ENCODE data around the gene ONECUT3. TPM values are rescaled to one million over a fixed set of nuclear protein-coding genes. Genes with fewer than 3 reads are reported as not detected.

Gene ONECUT3
- total RNA-seq, 1 donor from 2014 or later: not detected

DNA sequence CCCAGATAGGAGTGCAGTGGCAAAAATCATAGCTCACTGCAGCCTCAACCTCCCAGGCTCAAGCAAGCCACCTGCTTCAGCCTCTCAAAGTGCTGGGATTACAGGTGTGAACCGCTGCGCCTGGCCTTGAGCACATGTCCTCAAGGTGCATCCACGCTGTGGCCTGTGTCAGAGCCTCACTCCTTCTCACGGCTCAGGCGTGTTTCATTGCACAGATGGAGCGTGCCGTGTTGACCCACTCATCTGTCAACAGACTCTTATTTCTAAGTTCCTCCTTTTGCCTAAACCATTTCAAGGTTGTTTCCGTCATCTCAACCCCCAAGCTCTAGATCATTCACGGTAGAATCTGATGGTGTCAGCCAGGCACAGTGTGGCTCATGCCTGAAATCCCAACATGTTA is 30.6 kb downstream of the ONECUT3 start:
- TF ChIP-seq, protein P1, sequence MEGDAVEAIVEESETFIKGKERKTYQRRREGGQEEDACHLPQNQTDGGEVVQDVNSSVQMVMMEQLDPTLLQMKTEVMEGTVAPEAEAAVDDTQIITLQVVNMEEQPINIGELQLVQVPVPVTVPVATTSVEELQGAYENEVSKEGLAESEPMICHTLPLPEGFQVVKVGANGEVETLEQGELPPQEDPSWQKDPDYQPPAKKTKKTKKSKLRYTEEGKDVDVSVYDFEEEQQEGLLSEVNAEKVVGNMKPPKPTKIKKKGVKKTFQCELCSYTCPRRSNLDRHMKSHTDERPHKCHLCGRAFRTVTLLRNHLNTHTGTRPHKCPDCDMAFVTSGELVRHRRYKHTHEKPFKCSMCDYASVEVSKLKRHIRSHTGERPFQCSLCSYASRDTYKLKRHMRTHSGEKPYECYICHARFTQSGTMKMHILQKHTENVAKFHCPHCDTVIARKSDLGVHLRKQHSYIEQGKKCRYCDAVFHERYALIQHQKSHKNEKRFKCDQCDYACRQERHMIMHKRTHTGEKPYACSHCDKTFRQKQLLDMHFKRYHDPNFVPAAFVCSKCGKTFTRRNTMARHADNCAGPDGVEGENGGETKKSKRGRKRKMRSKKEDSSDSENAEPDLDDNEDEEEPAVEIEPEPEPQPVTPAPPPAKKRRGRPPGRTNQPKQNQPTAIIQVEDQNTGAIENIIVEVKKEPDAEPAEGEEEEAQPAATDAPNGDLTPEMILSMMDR (IDR thresholded peaks at IDR 0.05; ENCODE audit: insufficient read depth, low read length, poor library complexity, severe bottlenecking): no peak
- Histone ChIP-seq H3K27me3 (ENCODE audit: control insufficient read depth, insufficient read depth, low read length) (peaks cover 46% of the 10 kb centered on the region), H3K36me3 (ENCODE audit: control insufficient read depth, insufficient read depth, low read length) (no peaks in the 10 kb centered on the region), H3K4me3 (ENCODE audit: low read depth, low read length) (no peak overlapping the region)
- DNase-seq (ENCODE audit: low read depth): no peak

DNA sequence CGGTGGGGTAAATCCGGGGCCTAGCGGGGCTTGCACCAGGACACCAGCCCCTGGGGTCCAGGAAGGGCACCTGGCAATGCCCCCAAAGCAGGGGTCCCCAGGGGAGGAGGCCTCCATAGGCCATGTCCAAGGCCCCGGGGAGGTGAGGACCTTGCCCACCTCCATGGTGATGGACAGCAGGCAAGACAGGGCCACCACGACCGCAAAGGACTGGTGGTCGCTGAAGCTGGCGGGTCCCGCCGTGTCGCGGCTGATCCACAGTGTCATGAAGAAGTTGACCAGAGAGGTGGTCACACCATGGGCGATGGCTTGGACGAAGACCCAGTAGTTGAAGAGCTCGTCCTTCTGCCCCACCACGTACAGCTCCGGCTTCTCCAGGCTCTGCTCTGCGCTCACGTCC is 32.0 kb downstream of the ONECUT3 start:
- Histone ChIP-seq H3K27me3 (ENCODE audit: control insufficient read depth, insufficient read depth, low read length) (peaks cover 40% of the 10 kb centered on the region), H3K4me3 (ENCODE audit: low read depth, low read length) (no peak overlapping the region), H3K36me3 (ENCODE audit: control insufficient read depth, insufficient read depth, low read length) (no peaks in the 10 kb centered on the region)
- TF ChIP-seq, protein P1 (IDR thresholded peaks at IDR 0.05; ENCODE audit: insufficient read depth, low read length, poor library complexity, severe bottlenecking): no peak
- no peak for DNase-seq (ENCODE audit: low read depth)

DNA sequence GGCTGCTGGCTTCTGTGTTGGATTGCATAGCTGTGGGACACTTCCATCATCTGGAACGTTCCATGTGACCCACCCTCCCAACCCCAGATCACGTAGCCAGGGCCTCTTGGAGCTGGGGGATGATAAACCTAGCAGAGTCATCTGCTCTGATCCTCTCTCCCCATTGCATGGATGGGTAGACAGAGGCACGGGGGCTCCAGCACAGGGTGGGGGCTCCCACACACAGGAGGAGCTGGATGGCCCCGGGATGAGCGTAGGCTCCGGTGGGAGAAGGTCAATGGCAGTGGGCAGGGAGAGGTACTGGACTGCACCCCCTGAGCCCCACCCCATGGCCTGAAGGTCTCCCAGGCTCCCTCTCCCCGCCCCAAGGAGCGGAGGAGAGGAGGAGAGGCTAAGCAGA is 33.4 kb downstream of the ONECUT3 start:
- H3K36me3 ChIP-seq (ENCODE audit: control insufficient read depth, insufficient read depth, low read length): no peaks in the 10 kb centered on the region

DNA sequence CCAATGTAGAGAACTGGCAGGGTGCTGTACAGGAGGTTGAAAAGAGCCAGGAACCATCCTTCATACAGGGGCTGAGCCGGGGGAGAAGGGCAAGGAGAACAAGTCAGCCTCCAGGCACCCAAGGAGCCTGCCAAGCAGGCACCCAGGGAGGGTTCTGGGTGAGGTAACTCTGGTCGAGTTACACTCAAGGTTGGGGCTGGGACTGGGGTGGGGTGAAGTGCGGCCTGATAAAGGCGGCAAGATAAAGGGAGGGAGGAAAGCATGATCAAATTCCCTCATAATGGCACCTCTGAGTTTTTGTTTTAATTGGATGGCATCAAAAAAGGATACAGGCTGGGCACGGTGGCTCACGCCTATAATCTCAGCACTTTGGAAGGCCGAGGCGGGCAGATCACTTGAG is 33.8 kb downstream of the ONECUT3 start:
- Histone ChIP-seq H3K27me3 (ENCODE audit: control insufficient read depth, insufficient read depth, low read length) (peaks cover 35% of the 10 kb centered on the region), H3K36me3 (ENCODE audit: control insufficient read depth, insufficient read depth, low read length) (no peaks in the 10 kb centered on the region), H3K4me3 (ENCODE audit: low read depth, low read length) (no peak overlapping the region)
- TF ChIP-seq, protein P1 (IDR thresholded peaks at IDR 0.05; ENCODE audit: insufficient read depth, low read length, poor library complexity, severe bottlenecking): no peak
- DNase-seq (ENCODE audit: low read depth): no peak

More for the DNA sequence above, 33.4 kb downstream of the ONECUT3 start:
- TF ChIP-seq, protein P1 (IDR thresholded peaks at IDR 0.05; ENCODE audit: insufficient read depth, low read length, poor library complexity, severe bottlenecking): no peak
- peaks cover 35% of the 10 kb centered on the region for H3K27me3 ChIP-seq (ENCODE audit: control insufficient read depth, insufficient read depth, low read length)
- no peak for DNase-seq (ENCODE audit: low read depth)
- no peak overlapping the region for H3K4me3 ChIP-seq (ENCODE audit: low read depth, low read length)

DNA sequence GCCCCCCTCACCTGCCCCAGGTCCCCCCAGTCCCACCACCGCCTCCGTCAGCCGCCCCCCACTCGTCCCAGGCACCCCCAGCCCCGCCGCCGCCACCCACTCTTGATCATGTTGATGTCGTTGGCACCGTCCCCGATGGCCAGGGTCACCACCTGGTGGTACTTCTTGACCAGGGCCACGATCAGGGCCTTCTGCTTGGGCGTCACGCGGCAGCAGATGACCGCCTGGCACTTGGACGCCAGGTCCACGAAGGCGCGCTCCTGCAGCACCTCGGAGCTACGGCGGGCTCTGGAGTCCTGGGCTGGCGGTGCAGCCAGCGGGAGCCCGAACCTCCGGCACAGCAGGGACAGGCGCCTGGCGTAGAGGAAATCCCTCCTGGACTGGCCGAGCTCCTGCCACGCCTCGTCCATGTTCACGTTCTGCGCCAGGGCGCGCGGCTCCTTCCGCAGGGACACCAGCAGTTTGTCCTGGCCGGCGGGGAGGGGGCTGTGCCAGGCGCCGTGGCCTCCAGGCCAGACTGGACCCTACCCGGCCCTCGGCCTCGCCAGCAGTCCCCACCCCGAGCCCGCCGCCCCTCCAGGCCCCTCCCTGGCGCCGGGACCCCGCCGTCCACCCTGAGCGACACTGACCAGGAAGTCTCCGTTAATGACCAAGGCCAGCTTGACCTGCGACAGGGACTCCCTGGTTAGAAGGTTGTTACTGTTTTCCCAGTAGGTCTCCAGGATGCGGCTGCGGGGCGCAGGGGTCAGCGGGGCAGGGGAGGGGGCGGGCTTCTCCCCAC is 36.1 kb downstream of the ONECUT3 start:
- TF ChIP-seq, protein P1 (IDR thresholded peaks at IDR 0.05; ENCODE audit: insufficient read depth, low read length, poor library complexity, severe bottlenecking): no peak
- Histone ChIP-seq H3K4me3 (ENCODE audit: low read depth, low read length) (no peak overlapping the region), H3K36me3 (ENCODE audit: control insufficient read depth, insufficient read depth, low read length) (no peaks in the 10 kb centered on the region), H3K27me3 (ENCODE audit: control insufficient read depth, insufficient read depth, low read length) (peaks cover 26% of the 10 kb centered on the region)
- no peak for DNase-seq (ENCODE audit: low read depth)
